Measurements from ENCODE around the gene UNC13A. TPM values are rescaled to one million over a fixed set of nuclear protein-coding genes. Genes with fewer than 3 reads are reported as not detected.

Gene UNC13A
- total RNA-seq, 1 donor from 2014 or later = 1.2 TPM

GRCh38 chr19:17658666-17659065 is 29.5 kb downstream of the UNC13A start:
- DNase-seq (ENCODE audit: low spot score) = no peak
- no peaks in the 10 kb centered on the region for H3K4me1 Mint-ChIP-seq (ENCODE audit: unreplicated experiment)
- no peak overlapping the region for H3K27ac Mint-ChIP-seq (ENCODE audit: unreplicated experiment)
- H3K27me3 Mint-ChIP-seq (ENCODE audit: unreplicated experiment) = peaks cover 8% of the 10 kb centered on the region
- peaks cover 9% of the 10 kb centered on the region for H3K36me3 Mint-ChIP-seq (ENCODE audit: low read depth, unreplicated experiment)
- H3K4me3 Mint-ChIP-seq (ENCODE audit: unreplicated experiment) = no peak overlapping the region
- TF ChIP-seq, protein P1, sequence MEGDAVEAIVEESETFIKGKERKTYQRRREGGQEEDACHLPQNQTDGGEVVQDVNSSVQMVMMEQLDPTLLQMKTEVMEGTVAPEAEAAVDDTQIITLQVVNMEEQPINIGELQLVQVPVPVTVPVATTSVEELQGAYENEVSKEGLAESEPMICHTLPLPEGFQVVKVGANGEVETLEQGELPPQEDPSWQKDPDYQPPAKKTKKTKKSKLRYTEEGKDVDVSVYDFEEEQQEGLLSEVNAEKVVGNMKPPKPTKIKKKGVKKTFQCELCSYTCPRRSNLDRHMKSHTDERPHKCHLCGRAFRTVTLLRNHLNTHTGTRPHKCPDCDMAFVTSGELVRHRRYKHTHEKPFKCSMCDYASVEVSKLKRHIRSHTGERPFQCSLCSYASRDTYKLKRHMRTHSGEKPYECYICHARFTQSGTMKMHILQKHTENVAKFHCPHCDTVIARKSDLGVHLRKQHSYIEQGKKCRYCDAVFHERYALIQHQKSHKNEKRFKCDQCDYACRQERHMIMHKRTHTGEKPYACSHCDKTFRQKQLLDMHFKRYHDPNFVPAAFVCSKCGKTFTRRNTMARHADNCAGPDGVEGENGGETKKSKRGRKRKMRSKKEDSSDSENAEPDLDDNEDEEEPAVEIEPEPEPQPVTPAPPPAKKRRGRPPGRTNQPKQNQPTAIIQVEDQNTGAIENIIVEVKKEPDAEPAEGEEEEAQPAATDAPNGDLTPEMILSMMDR (IDR thresholded peaks at IDR 0.05; ENCODE audit: unreplicated experiment) = no peak
- H3K9me3 Mint-ChIP-seq (ENCODE audit: unreplicated experiment) = no peaks in the 10 kb centered on the region

- H3K9me3 Mint-ChIP-seq (ENCODE audit: unreplicated experiment) = no peaks in the 10 kb centered on the region
- H3K4me1 Mint-ChIP-seq (ENCODE audit: unreplicated experiment) = no peaks in the 10 kb centered on the region
- H3K27ac Mint-ChIP-seq (ENCODE audit: unreplicated experiment) = no peak overlapping the region
- no peak for DNase-seq (ENCODE audit: low spot score)
- H3K27me3 Mint-ChIP-seq (ENCODE audit: unreplicated experiment) = peaks cover 8% of the 10 kb centered on the region
- H3K36me3 Mint-ChIP-seq (ENCODE audit: low read depth, unreplicated experiment) = peaks cover 9% of the 10 kb centered on the region
- H3K4me3 Mint-ChIP-seq (ENCODE audit: unreplicated experiment) = no peak overlapping the region
- TF ChIP-seq, protein P1 (IDR thresholded peaks at IDR 0.05; ENCODE audit: unreplicated experiment) = no peak
Observed at GRCh38 chr19:17658240-17658639, 29.9 kb downstream of the UNC13A start.

DNA sequence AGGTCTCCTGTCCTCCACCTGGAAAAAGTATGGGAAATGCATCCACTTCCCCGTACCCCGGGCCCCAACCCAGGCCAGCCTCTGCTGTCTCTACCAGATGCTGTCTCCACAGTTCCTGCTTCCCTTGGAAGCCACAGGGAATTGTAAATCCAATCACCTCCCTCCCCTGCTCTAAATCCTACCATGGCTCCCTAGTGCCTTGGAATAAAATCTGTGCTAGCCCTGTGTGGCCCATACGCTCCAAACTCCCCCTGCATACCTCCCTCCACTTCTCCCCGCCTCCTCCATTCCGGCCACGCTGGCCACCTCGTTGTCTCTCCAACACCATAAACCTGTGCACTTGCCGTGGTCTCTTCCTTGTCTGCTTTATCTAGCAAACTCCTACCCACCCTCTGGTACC is 31.2 kb downstream of the UNC13A start:
- no peak overlapping the region for H3K27ac Mint-ChIP-seq (ENCODE audit: unreplicated experiment)
- H3K4me3 Mint-ChIP-seq (ENCODE audit: unreplicated experiment) = no peak overlapping the region
- H3K4me1 Mint-ChIP-seq (ENCODE audit: unreplicated experiment) = no peaks in the 10 kb centered on the region
- no peak for DNase-seq (ENCODE audit: low spot score)
- H3K36me3 Mint-ChIP-seq (ENCODE audit: low read depth, unreplicated experiment) = peaks cover 9% of the 10 kb centered on the region
- TF ChIP-seq, protein P1 (IDR thresholded peaks at IDR 0.05; ENCODE audit: unreplicated experiment) = no peak
- H3K27me3 Mint-ChIP-seq (ENCODE audit: unreplicated experiment) = peaks cover 8% of the 10 kb centered on the region
- no peaks in the 10 kb centered on the region for H3K9me3 Mint-ChIP-seq (ENCODE audit: unreplicated experiment)

- no peak for DNase-seq (ENCODE audit: low spot score)
- peak overlapping the region; percentile 47 for H3K4me3 Mint-ChIP-seq (ENCODE audit: unreplicated experiment)
- no peak overlapping the region for H3K27ac Mint-ChIP-seq (ENCODE audit: unreplicated experiment)
- peaks cover 9% of the 10 kb centered on the region for H3K36me3 Mint-ChIP-seq (ENCODE audit: low read depth, unreplicated experiment)
- no peaks in the 10 kb centered on the region for H3K4me1 Mint-ChIP-seq (ENCODE audit: unreplicated experiment)
- peaks cover 8% of the 10 kb centered on the region for H3K27me3 Mint-ChIP-seq (ENCODE audit: unreplicated experiment)
- TF ChIP-seq, protein P1 (IDR thresholded peaks at IDR 0.05; ENCODE audit: unreplicated experiment) = no peak
- no peaks in the 10 kb centered on the region for H3K9me3 Mint-ChIP-seq (ENCODE audit: unreplicated experiment)
Observed at GRCh38 chr19:17655751-17656472, 32.2 kb downstream of the UNC13A start.

GRCh38 chr19:17654993-17655392 is 33.2 kb downstream of the UNC13A start:
- Mint-ChIP-seq H3K36me3 (ENCODE audit: low read depth, unreplicated experiment) (peaks cover 9% of the 10 kb centered on the region), H3K9me3 (ENCODE audit: unreplicated experiment) (no peaks in the 10 kb centered on the region), H3K4me1 (ENCODE audit: unreplicated experiment) (no peaks in the 10 kb centered on the region), H3K27me3 (ENCODE audit: unreplicated experiment) (peaks cover 8% of the 10 kb centered on the region), H3K4me3 (ENCODE audit: unreplicated experiment) (no peak overlapping the region), H3K27ac (ENCODE audit: unreplicated experiment) (no peak overlapping the region)
- DNase-seq (ENCODE audit: low spot score) = no peak
- TF ChIP-seq, protein P1 (IDR thresholded peaks at IDR 0.05; ENCODE audit: unreplicated experiment) = no peak

Data from endothelial cell (in vitro differentiated cells).